Cerebellar nuclear complex (tissue), 1 donor: ENCODE data around the gene MPZL3.
"Not testable (repeated sequence)": the region's sequence is repeated elsewhere in the genome, so short reads cannot be mapped to it uniquely, and the experiment has no call there.

Source experiments
- DNase-seq, 2 experiments: peaks; one replicate each; lab custom pipeline; 2025; lab: John Stamatoyannopoulos, UW

Gene MPZL3

GRCh38 chr11:118212781-118213191 lies 39.4 kb downstream of the MPZL3 start:
- peak in 1 of 2 experiments; percentile 62 for DNase-seq

- no peak for DNase-seq
These were observed 39.9 kb downstream of the MPZL3 start for GRCh38 chr11:118212131-118212725.

GRCh38 chr11:118211006-118211405 lies 41.2 kb downstream of the MPZL3 start:
- DNase-seq: no peak

- no peak for DNase-seq
These were observed 41.8 kb downstream of the MPZL3 start for GRCh38 chr11:118210323-118210722.

DNA sequence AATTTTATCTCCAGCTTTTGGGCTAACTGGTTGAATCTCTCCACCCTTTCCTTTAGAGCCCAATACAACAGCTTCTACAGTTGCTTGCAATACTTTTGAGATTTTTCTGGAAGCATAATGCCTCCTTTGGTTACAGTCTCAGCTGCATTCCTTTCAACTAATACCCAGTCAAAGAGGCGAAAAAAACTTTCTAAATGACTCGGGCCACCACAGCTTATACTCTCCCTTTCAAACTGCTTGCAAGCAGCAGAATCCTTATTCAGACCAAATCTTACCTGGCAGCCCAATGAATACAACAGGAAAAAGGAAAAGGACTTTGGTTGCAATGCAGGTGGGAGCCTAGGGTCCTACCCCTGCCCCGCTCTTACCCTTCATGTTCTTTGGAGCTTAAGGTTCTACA lies 43.1 kb downstream of the MPZL3 start:
- DNase-seq: no peak

- DNase-seq: no peak
These were observed 45.1 kb downstream of the MPZL3 start for GRCh38 chr11:118207079-118207478.

GRCh38 chr11:118206391-118207031 lies 45.7 kb downstream of the MPZL3 start:
- no peak for DNase-seq

- DNase-seq: no peak
These were observed 46.4 kb downstream of the MPZL3 start for GRCh38 chr11:118205606-118206378.

DNA sequence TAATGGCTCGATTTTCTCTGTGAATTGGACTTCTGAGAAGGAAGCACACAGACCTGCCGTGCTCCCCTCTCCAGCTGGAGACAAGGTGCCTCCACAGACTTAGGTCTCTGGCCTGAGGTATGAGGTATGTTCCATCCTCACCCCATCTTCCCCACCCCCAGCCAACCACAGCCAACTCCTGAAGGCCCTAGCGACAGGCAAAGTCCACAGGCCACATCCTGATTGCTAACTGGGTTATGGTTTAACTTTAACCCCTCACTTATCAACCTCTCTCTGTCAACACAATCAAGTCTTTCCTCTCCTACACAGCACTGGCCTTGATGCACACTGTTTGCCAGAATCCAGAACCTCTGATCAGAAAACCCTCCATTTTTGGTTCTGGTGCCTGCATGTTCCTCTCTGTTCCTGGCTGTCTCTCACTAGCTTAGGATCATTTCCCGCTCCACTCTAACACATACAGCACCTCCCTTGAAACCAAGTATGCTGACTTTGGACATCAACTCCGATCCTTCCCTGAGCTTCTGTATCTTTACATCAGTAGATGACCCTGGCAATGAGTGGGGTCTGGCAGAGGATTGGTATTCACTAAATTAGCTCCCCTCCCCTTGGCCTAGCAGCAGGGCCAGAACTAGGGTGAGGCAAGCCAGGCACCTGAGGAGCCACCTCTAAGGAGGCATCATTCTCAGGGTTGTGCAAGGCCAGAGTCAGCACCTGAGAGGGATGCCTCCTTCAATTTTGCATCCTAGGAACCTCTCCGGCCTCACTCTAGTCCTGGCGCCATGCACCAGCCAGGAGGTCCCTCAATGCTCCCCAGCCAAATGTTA lies 49.4 kb downstream of the MPZL3 start:
- DNase-seq: no peak

DNA sequence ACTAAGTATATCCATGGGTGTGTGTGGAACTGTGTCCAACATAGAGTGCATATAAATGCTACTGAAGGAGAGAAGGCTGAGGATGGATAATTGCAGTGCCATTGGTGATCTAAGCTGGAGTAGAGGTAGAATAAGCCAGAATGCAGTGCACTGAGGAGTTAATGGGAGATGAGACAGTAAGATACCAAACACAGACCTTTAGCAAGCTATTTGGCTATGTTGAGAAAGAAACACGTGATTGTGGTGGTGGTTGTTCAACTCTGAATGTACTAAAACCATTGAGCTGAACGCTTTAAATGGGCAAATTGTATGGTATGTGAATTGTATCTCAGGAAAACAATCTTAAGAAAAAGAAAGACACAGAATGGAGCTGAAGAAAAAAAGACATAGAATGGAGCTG lies 50.2 kb downstream of the MPZL3 start:
- no peak for DNase-seq

DNA sequence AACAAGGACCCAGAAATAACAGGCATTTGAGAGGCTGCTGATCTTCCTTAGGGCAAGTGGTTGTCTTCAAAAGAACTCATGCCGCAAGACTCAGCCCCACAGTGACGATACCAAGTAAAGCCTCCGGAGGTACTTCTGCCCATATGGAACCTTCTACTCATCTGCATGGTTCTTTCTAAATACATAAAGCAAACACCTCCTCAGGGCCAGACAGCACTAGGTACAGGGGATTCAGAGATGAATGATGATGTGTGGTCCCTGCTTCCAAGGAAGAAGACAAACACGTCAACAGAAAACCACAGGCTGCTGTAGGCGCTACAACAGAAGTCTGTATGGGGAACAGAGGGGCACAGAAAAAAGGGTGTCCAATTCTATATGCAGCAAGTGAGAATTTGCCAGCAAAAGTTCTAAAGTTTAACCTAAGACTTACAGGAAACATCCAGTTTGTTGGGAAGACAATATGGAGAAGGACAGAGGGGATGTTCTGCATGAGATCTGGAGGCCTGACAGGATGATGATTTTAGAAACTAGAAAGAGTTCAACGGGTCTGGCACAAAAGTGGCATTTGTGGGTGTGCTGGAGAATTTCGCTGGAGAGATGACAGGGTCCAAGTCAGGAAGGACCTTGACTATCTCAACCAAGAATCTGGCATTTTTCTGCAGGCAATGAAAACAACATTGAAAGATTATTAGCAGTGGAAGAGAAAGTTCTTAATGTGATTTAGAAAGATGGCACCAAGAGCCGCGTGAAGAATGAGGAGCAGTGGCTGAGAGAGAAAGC lies 51.1 kb downstream of the MPZL3 start:
- no peak for DNase-seq

GRCh38 chr11:118200497-118200896 lies 51.7 kb downstream of the MPZL3 start:
- DNase-seq: no peak

DNA sequence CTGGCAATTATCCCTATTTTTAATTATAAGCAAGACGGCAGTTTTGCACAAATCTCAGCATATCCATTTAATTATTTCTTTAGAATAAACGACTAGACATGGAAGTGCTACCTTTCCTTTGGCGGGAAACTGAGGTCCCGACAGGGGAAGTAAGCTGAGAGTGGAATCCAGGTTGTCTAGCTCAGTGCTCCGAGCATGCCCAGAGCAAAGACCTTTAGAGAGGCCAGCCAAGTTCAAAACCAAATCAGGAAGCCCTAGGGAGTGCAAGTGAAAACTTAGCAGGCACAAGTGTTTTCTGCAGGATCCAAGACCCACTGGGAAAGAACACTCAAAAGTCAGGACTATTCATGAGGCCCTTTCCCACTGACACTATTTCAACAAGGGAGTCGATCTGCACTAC lies 53.0 kb downstream of the MPZL3 start:
- DNase-seq: no peak

DNA sequence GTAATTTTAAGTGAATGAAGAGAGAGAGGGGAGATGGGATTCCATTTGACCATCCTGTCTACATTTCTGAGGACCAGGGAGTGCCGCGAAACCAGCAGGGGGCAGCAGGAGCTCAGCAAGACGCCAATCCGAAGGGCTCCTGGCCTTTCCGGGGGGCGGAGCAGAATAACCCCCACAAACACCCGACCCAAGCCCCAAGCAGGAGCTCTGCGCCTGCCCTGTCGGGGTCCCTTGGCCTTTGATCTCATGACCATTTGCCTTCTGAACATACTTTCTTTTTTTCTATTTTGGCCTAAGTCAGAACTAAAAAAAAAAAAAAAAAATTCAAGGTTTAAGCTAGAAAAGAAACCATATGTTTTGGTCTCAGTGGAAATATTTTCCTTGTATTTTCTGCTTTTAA lies 53.8 kb downstream of the MPZL3 start:
- DNase-seq: no peak

- DNase-seq: no peak
These were observed 57.1 kb downstream of the MPZL3 start for GRCh38 chr11:118194835-118195627.

- no peak for DNase-seq
These were observed 58.1 kb downstream of the MPZL3 start for GRCh38 chr11:118193910-118194566.

GRCh38 chr11:118192817-118193216 lies 59.3 kb downstream of the MPZL3 start:
- not testable (repeated sequence) for DNase-seq

DNA sequence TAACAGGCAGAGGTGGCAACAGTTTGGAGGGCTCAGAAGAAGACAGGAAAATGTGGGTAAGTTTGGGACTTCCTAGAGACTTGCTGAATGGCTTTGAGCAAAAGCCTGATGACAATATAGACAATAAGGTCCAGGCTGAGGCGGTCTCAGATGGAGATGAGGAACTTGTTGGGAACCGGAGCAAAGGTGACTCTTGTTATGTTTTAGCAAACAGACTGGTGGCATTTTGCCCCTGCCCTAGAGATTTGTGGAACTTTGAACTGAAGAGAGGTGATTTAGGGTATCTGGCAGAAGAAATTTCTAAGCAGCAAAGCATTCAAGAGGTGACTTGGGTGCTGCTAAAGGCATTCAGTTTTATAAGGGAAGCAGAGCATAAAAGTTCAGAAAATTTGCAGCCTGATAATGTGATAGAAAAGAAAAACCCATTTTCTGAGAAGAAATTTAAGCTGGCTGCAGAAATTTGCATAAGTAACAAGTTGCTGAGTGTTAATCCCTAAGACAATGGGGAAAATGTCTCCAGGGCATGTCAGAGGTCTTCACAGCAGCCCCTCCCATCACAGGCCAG lies 61.1 kb downstream of the MPZL3 start:
- DNase-seq: not testable (repeated sequence)

DNA sequence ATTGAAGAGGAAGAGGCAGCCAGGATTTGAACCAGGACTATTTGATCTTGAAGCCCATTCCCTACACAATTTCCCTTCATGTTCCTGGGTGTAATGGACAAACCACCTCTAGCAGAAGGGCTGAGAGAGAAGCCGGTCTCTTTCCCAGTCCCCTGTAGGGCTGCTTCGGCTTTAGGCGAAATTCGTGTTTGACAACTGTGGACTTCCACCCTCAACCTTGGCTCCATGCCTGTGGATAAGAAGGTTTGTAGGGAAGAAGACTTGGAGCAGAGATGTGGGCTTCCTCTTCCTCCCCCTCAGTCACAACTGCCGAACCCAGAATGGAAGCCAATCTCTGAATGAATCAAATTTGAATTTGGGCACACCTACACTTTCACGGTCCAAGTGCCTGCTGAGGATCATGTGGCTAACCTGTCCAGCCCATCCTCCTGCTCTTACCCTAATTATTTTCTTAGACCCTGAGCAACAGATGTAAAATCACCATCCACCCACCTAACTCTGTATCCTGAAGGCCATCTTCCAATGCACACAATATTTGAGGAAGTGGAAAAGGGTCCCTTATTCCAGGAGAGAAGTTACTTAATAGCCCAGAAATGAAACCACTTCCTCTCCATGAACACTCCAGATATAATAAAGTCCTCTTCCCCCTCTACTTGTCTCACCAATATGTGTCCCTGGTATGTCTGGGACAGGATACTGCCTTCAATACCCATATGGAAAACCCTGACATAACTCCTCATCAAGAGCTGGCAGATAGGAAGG lies 65.6 kb downstream of the MPZL3 start:
- DNase-seq: no peak
